Osteoblast (primary cell): ENCODE data around the gene FTO. TPM values are rescaled to one million over a fixed set of nuclear protein-coding genes. Genes with fewer than 3 reads are reported as not detected.
A peak's percentile ranks its signal among the peaks of the same experiment; 100 is the strongest.

Experiments
- DNase-seq: peaks from one replicate; pipeline ENCODE4 v3.0.0; 2011; ENCODE audit warnings: low spot score, mixed read lengths; ENCODE audit not compliant: insufficient read length; ENCODE audit errors: missing footprints
- H2AFZ ChIP-seq: 2 replicates; pipeline ENCODE4 v1.6.0; 2011; ENCODE audit warnings: mild to moderate bottlenecking, low read length
- H3K27ac ChIP-seq: 2 replicates; pipeline ENCODE4 v1.5.1; 2011; ENCODE audit warnings: mild to moderate bottlenecking, low read depth, low read length, moderate library complexity
- H3K27me3 ChIP-seq: 2 replicates; pipeline ENCODE4 v1.6.0; 2012; ENCODE audit warnings: mild to moderate bottlenecking, control low read depth, inconsistent platforms, low read length, moderate library complexity; ENCODE audit not compliant: insufficient read depth
- H3K36me3 ChIP-seq: 2 replicates; pipeline ENCODE4 v1.5.1; 2011; ENCODE audit warnings: mild to moderate bottlenecking, low read length, control low read depth, moderate library complexity; ENCODE audit not compliant: insufficient read depth
- H3K4me1 ChIP-seq: 2 replicates; pipeline ENCODE4 v1.5.1; 2011; ENCODE audit warnings: mild to moderate bottlenecking, low read length, control low read depth, moderate library complexity; ENCODE audit not compliant: insufficient read depth
- H3K4me2 ChIP-seq: 2 replicates; pipeline ENCODE4 v1.6.0; 2011; ENCODE audit warnings: mild to moderate bottlenecking, low read length; ENCODE audit not compliant: insufficient read depth
- H3K4me3 ChIP-seq: fragments of 200-600 bp; sonication (generic); 3 replicates; pipeline ENCODE4 v1.5.1; 2012; ENCODE audit warnings: mild to moderate bottlenecking, low read length, inconsistent platforms; ENCODE audit not compliant: insufficient read depth
- H3K79me2 ChIP-seq: 2 replicates; pipeline ENCODE4 v1.6.0; 2012; ENCODE audit warnings: mild to moderate bottlenecking, low read length, control low read depth, inconsistent platforms; ENCODE audit not compliant: insufficient read depth
- H3K9me3 ChIP-seq: 2 replicates; pipeline ENCODE4 v1.5.1; 2011; ENCODE audit warnings: low read depth, low read length, control low read depth
- H4K20me1 ChIP-seq: 2 replicates; pipeline ENCODE4 v1.6.0; 2012; ENCODE audit warnings: mild to moderate bottlenecking, low read length, control low read depth; ENCODE audit not compliant: insufficient read depth
- total RNA-seq: library from RNA; depleted of rRNA; stranded (reverse); fragments of >200 nt; gene quantifications from 2 replicates; pipeline ENCODE4 v1.2.3, GENCODE V29; 2012
- TF ChIP-seq, protein P1 (sequence below): IDR thresholded peaks from 2 replicates; pipeline ENCODE4 v1.5.1; 2011; ENCODE audit warnings: mild to moderate bottlenecking, low read depth, low read length, moderate library complexity; ENCODE audit errors: extremely low read depth

The FTO gene
- total RNA-seq, 1 donor, result 152 TPM

DNA sequence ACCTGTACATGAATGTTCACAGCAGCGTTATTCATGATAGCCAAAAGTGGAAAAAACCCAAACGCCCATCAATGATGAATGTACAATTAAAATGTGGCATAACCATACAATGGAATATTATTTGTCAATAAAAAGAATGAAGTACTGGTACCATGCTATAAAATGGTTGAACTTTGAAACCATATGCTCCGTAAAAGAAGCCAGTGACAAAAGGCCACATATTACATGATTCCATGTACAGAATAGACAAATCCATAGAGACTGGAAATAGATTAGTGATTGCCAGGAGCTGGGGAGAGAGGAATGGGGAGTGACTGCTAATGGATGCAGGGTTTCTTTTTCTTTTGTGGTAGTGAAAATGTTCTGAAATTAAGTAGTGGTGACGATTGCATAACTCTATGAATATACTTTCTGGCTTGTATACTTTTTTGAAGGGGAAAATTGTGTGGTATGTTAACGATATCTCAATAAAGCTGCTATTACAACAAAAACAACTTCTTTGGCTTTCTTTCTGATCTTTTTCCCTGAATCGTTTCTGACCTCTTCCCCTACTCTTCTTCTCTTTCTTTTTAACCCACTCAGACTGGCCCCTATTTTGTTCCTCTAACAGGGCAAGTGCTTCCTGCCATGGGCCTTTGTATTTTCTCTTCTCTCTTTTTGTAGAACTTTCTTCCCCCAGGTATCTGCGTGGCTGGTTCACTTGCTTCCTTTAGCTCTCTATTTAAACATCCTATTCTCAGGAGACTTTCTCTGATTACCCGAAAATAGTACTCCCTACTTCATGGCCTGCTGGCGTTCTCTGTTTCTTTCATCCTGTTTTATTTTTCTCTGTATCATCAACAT is 67.9 kb downstream of the FTO start:
- TF ChIP-seq, protein P1, sequence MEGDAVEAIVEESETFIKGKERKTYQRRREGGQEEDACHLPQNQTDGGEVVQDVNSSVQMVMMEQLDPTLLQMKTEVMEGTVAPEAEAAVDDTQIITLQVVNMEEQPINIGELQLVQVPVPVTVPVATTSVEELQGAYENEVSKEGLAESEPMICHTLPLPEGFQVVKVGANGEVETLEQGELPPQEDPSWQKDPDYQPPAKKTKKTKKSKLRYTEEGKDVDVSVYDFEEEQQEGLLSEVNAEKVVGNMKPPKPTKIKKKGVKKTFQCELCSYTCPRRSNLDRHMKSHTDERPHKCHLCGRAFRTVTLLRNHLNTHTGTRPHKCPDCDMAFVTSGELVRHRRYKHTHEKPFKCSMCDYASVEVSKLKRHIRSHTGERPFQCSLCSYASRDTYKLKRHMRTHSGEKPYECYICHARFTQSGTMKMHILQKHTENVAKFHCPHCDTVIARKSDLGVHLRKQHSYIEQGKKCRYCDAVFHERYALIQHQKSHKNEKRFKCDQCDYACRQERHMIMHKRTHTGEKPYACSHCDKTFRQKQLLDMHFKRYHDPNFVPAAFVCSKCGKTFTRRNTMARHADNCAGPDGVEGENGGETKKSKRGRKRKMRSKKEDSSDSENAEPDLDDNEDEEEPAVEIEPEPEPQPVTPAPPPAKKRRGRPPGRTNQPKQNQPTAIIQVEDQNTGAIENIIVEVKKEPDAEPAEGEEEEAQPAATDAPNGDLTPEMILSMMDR, result no peak
- Histone ChIP-seq H3K4me2 (peak overlapping the region; percentile 29), H3K4me1 (peaks cover 84% of the 10 kb centered on the region), H4K20me1 (no peaks in the 10 kb centered on the region), H3K9me3 (no peaks in the 10 kb centered on the region), H3K36me3 (no peaks in the 10 kb centered on the region), H3K27ac (peak overlapping the region; percentile 18), H3K4me3 (no peak overlapping the region), H3K27me3 (no peaks in the 10 kb centered on the region), H2AFZ (no peak overlapping the region), H3K79me2 (peaks cover 49% of the 10 kb centered on the region)
- no peak for DNase-seq

DNA sequence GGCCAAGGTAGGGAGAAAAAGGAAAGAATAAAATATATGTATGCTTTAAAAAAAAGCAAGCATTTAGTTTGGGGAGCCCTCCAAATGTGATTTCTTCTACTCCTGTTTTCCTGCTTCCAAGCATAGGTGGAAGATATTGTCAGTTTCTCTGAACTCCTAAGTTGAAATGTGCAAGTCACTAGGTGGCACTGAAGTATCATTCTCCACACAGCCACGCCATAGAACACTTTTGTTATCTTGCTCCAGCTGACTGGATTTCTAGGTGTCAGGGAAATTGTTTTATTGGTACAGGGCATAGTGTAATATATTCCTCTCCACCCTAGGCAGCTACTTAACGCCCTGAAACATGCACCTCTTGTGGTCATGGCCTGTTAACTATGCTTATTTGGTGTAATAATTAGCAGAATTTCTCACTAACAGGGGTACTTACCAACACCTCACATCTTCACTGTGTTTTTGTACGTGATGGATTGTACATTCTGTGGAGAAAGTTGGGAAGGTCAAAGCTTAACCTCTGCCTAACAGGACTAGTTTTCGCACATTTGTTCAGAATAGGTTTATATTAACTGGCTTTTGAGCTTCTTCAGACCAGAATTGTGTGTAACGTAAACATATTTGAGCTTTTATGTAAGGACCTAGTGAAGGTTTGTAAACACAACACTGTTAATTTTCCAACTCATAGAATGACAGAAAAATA is 69.3 kb downstream of the FTO start:
- DNase-seq, result no peak
- no peaks in the 10 kb centered on the region for H3K36me3 ChIP-seq
- H4K20me1 ChIP-seq, result no peaks in the 10 kb centered on the region
- no peaks in the 10 kb centered on the region for H3K9me3 ChIP-seq
- H3K79me2 ChIP-seq, result peaks cover 61% of the 10 kb centered on the region
- no peaks in the 10 kb centered on the region for H3K27me3 ChIP-seq
- H3K4me2 ChIP-seq, result peak overlapping the region; percentile 41
- TF ChIP-seq, protein P1, result peak; percentile 82
- peaks cover 76% of the 10 kb centered on the region for H3K4me1 ChIP-seq
- H2AFZ ChIP-seq, result no peak overlapping the region
- H3K27ac ChIP-seq, result peak overlapping the region; percentile 56
- no peak overlapping the region for H3K4me3 ChIP-seq

DNA sequence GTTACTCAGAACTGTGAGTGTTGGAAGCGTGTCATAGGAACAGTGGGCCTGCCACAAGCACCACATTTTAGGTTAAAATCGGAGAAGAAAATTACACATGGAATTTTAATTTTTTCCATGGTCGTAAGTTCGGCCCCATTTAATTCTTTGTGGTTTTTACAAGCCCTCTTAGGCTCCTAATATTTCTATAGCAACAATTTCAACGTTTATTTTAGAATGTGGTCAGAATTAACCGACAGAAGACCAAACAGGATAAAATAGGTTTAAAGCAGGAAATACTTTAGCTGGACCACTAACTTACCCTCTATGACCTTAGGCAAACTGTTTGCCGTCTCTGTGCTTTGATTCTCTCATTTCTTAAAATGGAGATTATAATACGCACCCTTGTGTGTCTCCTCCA is 69.9 kb downstream of the FTO start:
- no peaks in the 10 kb centered on the region for H4K20me1 ChIP-seq
- TF ChIP-seq, protein P1, result no peak
- H3K4me3 ChIP-seq, result no peak overlapping the region
- H3K4me2 ChIP-seq, result peak overlapping the region; percentile 41
- H3K9me3 ChIP-seq, result no peaks in the 10 kb centered on the region
- no peaks in the 10 kb centered on the region for H3K36me3 ChIP-seq
- no peak overlapping the region for H2AFZ ChIP-seq
- DNase-seq, result no peak
- no peaks in the 10 kb centered on the region for H3K27me3 ChIP-seq
- H3K4me1 ChIP-seq, result peaks cover 72% of the 10 kb centered on the region
- H3K27ac ChIP-seq, result peak overlapping the region; percentile 56
- H3K79me2 ChIP-seq, result peaks cover 67% of the 10 kb centered on the region
